Endothelial cell of umbilical vein (primary cell): ENCODE data around the gene ACAD10.

Experiments
- EZH2 ChIP-seq: IDR thresholded peaks from 2 replicates; pipeline ENCODE4 v1.6.1; 2012; ENCODE audit warnings: borderline replicate concordance, low read depth, mild to moderate bottlenecking, moderate library complexity, low read length, inconsistent platforms; ENCODE audit not compliant: severe bottlenecking
- MYC ChIP-seq: IDR thresholded peaks from one replicate; pipeline ENCODE4 v1.6.1; 2011; ENCODE audit warnings: mild to moderate bottlenecking, low read depth, low read length
- POLR2A ChIP-seq: IDR thresholded peaks from 2 replicates; pipeline ENCODE4 v1.6.1; 2012; ENCODE audit warnings: low read depth, mild to moderate bottlenecking, control low read depth, low read length
- TF ChIP-seq, protein P1 (sequence below), 2 donors: IDR thresholded peaks; 1 replicate in 1 of 2; 2 replicates in 1 of 2; pipeline ENCODE4 v1.5.1; 2011; ENCODE audit warnings: low read length in 2 of 2, mild to moderate bottlenecking in 2 of 2, moderate library complexity in 2 of 2, control low read depth in 1 of 2, inconsistent platforms in 1 of 2, low read depth in 1 of 2; ENCODE audit not compliant: insufficient read depth in 1 of 2; ENCODE audit errors: extremely low read depth in 1 of 2
- TF ChIP-seq, protein P2 (sequence below): IDR thresholded peaks from 2 replicates; pipeline ENCODE4 v1.6.1; 2011; ENCODE audit not compliant: insufficient read depth, insufficient read length

DNA sequence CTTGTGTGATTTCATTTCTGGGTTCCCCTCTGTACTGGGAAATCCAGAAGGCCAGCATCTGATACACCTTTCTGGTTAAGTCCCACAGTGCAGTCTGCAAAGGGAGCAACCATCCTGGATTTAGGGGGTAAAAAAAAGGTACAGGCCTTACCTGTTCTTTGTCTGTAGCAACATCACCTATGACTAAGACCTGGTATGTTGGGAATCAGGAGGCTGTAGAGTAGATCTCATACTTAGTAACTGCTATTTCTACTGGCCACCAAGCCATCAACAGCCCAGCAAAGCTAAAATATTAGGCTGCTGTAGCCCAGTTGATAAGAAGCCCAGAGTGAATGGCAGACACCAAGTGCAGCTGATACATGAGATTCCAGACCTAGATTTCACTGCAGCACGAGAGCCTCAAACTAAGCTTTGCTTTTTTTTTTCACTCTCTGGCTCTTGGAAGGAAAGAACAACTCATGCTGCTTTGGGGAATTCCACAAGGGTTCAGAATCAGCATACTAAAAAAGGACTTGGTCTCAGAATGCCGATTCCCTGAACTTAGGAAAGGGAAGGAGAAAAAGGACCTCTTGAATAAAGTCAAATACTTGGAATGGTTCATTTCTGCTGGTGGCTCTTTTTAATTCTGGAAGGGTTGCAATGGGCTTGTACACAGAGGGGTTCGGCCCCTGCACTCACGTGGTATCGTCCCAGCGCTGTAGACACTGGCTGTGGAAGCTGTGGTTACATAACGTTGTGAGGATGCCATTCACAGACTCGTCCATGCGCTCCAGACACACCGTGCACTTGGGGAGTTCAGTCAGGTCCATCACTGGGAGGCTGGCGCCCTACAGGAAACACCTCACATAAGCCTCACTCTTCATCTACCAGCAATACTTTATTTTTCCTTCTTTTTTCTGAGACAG is 20.6 kb upstream of the ACAD10 start:
- no peak for TF ChIP-seq EZH2
- TF ChIP-seq, protein P1, sequence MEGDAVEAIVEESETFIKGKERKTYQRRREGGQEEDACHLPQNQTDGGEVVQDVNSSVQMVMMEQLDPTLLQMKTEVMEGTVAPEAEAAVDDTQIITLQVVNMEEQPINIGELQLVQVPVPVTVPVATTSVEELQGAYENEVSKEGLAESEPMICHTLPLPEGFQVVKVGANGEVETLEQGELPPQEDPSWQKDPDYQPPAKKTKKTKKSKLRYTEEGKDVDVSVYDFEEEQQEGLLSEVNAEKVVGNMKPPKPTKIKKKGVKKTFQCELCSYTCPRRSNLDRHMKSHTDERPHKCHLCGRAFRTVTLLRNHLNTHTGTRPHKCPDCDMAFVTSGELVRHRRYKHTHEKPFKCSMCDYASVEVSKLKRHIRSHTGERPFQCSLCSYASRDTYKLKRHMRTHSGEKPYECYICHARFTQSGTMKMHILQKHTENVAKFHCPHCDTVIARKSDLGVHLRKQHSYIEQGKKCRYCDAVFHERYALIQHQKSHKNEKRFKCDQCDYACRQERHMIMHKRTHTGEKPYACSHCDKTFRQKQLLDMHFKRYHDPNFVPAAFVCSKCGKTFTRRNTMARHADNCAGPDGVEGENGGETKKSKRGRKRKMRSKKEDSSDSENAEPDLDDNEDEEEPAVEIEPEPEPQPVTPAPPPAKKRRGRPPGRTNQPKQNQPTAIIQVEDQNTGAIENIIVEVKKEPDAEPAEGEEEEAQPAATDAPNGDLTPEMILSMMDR (IDR thresholded peaks at IDR 0.05; ENCODE audit: extremely low read depth in 1 of 2, insufficient read depth in 1 of 2, low read depth in 1 of 2, low read length in 2 of 2), result no peak
- no peak for TF ChIP-seq POLR2A
- TF ChIP-seq, protein P2, sequence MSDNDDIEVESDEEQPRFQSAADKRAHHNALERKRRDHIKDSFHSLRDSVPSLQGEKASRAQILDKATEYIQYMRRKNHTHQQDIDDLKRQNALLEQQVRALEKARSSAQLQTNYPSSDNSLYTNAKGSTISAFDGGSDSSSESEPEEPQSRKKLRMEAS, result no peak
- TF ChIP-seq MYC, result no peak
